Caco-2 (cell line): ENCODE results near the gene PCSK9. TPM values are rescaled to one million over a fixed set of nuclear protein-coding genes. Genes with fewer than 3 reads are reported as not detected.

Experiments used
- BruUV-seq: library from RNA; stranded (reverse); fragments of 400-500 nt; replicated peaks from 2 replicates; lab custom pipeline; 2021; lab: Mats Ljungman, UMichigan
- CTCF ChIA-PET: fragments of 300-600 bp; sonication (Branson Sonifier 250); formaldehyde crosslinking; loops from one replicate; lab custom pipeline; 2022; ENCODE audit warnings: antibody characterized with exemption; lab: Charles Lee
- POLR2A ChIA-PET: fragments of 300-600 bp; sonication (Branson Sonifier 250); formaldehyde crosslinking; loops from one replicate; lab custom pipeline; 2022; ENCODE audit warnings: antibody characterized with exemption; lab: Charles Lee
- DNase-seq, 2 experiments: peaks; one replicate each; pipeline versions ENCODE4 v3.0.0 to v3.0.0-alpha.2; 2020 to 2022
- H3K27me3 ChIP-seq: replicated peaks from 2 replicates; pipeline ENCODE4 v1.6.0; 2011; ENCODE audit warnings: low read length; ENCODE audit not compliant: control insufficient read depth, insufficient read depth
- H3K36me3 ChIP-seq: 2 replicates; pipeline ENCODE4 v1.5.1; 2011; ENCODE audit warnings: low read length; ENCODE audit not compliant: control insufficient read depth, insufficient read depth
- H3K4me1 ChIP-seq: fragments of 250-450 bp; sonication (Bioruptor Pico); 2 replicates; pipeline ENCODE4 v1.5.1; 2020; ENCODE audit warnings: mild to moderate bottlenecking
- H3K4me3 ChIP-seq: 2 replicates; pipeline ENCODE4 v1.5.1; 2011; ENCODE audit warnings: low read depth, mild to moderate bottlenecking, control low read depth, low read length
- H3K9me3 ChIP-seq: fragments of 250-450 bp; sonication (Bioruptor Pico); 2 replicates; pipeline ENCODE4 v1.5.1; 2020; ENCODE audit warnings: mild to moderate bottlenecking, moderate library complexity
- H3K27ac Mint-ChIP-seq: one replicate; pipeline ENCODE4 v1.8.0; 2022; ENCODE audit warnings: mixed read lengths; ENCODE audit not compliant: unreplicated experiment
- H3K27me3 Mint-ChIP-seq: one replicate; pipeline ENCODE4 v1.8.0; 2022; ENCODE audit warnings: mixed read lengths; ENCODE audit not compliant: insufficient read depth, unreplicated experiment
- H3K36me3 Mint-ChIP-seq: one replicate; pipeline ENCODE4 v1.8.0; 2022; ENCODE audit warnings: mild to moderate bottlenecking, mixed read lengths; ENCODE audit not compliant: insufficient read depth, unreplicated experiment
- H3K4me1 Mint-ChIP-seq: one replicate; pipeline ENCODE4 v1.8.0; 2022; ENCODE audit warnings: low read depth, mixed read lengths; ENCODE audit not compliant: unreplicated experiment
- H3K4me3 Mint-ChIP-seq: one replicate; pipeline ENCODE4 v1.8.0; 2022; ENCODE audit warnings: mild to moderate bottlenecking, moderate library complexity, mixed read lengths; ENCODE audit not compliant: unreplicated experiment
- H3K9me3 Mint-ChIP-seq: one replicate; pipeline ENCODE4 v1.8.0; 2022; ENCODE audit warnings: mixed read lengths; ENCODE audit not compliant: unreplicated experiment
- intact Hi-C: fragments of 100-400 bp; cut with micrococcal nuclease; formaldehyde crosslinking; loops from one replicate; pipeline ENCODE4 v1.10.0; 2022; ENCODE audit not compliant: unreplicated experiment
- total RNA-seq: library from RNA; stranded (reverse); gene quantifications from 2 replicates; pipeline ENCODE4 v1.2.3, GENCODE V29; 2022
- TF ChIP-seq, protein P1 (sequence below), 2 experiments: fragments of 200-600 bp in 1 of 2; IDR thresholded peaks; 1 replicate in 1 of 2; 2 replicates in 1 of 2; pipeline versions ENCODE4 v1.5.1 to v1.8.0; 2011 to 2022; ENCODE audit warnings: antibody characterized with exemption in 1 of 2, control low read depth in 1 of 2, inconsistent platforms in 1 of 2, low read depth in 1 of 2, low read length in 1 of 2, mild to moderate bottlenecking in 1 of 2, moderate library complexity in 1 of 2; ENCODE audit not compliant: insufficient read depth in 1 of 2, severe bottlenecking in 1 of 2, unreplicated experiment in 1 of 2

The PCSK9 gene
- total RNA-seq, 1 experiment from 2014 or later: 29.4 TPM

DNA sequence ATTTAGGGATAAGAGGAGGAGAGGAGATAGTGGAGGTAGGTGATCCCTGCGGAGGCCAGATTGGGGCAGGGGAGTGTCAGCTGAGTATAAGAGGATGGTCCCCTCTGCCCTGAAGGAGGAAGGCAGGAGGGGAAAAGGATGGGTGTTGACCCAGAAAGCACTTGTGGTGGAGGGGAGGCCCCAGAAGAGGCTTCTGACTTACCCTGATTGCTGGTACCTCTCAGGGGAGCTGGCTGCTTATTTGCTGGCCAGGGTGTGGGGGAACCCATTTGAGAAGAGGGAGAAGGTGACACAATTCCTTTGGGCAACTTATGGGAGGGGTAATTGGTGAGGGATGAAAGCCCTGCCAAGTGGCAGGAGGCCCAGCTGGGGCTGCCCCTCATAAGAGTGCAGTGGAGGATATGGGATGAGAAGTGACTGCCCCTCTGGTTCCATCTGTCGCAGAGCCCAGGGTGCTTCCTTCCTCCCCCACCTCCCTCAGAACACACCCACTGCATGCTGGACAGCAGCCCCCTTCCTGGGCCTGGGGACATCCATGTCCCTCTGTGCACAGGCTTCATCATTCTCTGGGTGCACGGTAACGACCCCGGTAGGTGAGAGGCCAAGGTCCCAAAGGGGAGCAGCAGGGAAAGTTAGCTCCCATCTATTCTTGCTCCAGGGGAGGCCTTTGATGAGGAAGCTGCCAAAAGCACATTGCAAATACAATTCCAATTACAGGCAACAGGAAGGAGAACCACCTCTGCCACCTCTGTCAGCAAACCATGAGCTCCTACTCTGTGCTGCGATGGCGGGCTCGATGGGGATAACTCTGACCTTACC lies 1.4 kb upstream of the PCSK9 start:
- Mint-ChIP-seq H3K4me1 (peaks cover 21% of the 10 kb centered on the region), H3K27ac (peak overlapping the region; percentile 72), H3K9me3 (no peaks in the 10 kb centered on the region), H3K4me3 (no peak overlapping the region), H3K36me3 (peaks cover 12% of the 10 kb centered on the region), H3K27me3 (no peaks in the 10 kb centered on the region)
- no peak overlapping the region for H3K4me3 ChIP-seq
- ChIA-PET CTCF (interaction anchor here (1.1 kb wide), 1 partner anchor 16 kb away, joined by 4 read pairs; no protein-coding TSS in a partner anchor), POLR2A (interaction anchor here (0.7 kb wide), 1 partner anchor 16 kb away, joined by 3 read pairs; no protein-coding TSS in a partner anchor)
- BruUV-seq: no TSS peak
- no peak for DNase-seq
- TF ChIP-seq, protein P1, sequence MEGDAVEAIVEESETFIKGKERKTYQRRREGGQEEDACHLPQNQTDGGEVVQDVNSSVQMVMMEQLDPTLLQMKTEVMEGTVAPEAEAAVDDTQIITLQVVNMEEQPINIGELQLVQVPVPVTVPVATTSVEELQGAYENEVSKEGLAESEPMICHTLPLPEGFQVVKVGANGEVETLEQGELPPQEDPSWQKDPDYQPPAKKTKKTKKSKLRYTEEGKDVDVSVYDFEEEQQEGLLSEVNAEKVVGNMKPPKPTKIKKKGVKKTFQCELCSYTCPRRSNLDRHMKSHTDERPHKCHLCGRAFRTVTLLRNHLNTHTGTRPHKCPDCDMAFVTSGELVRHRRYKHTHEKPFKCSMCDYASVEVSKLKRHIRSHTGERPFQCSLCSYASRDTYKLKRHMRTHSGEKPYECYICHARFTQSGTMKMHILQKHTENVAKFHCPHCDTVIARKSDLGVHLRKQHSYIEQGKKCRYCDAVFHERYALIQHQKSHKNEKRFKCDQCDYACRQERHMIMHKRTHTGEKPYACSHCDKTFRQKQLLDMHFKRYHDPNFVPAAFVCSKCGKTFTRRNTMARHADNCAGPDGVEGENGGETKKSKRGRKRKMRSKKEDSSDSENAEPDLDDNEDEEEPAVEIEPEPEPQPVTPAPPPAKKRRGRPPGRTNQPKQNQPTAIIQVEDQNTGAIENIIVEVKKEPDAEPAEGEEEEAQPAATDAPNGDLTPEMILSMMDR (IDR thresholded peaks at IDR 0.05; ENCODE audit: insufficient read depth in 1 of 2, low read depth in 1 of 2, low read length in 1 of 2, severe bottlenecking in 1 of 2, unreplicated experiment in 1 of 2): no peak
- intact Hi-C loops: no loop called here
- no peaks in the 10 kb centered on the region for H3K27me3 ChIP-seq
- peaks cover 9% of the 10 kb centered on the region for H3K4me1 ChIP-seq
- no peaks in the 10 kb centered on the region for H3K36me3 ChIP-seq
- no peaks in the 10 kb centered on the region for H3K9me3 ChIP-seq

- no peak overlapping the region; the same call in 1 of the 2 replicates for H3K4me3 ChIP-seq
- Mint-ChIP-seq H3K9me3 (no peaks in the 10 kb centered on the region), H3K4me3 (peak overlapping the region; percentile 95), H3K27me3 (no peaks in the 10 kb centered on the region), H3K36me3 (peaks cover 12% of the 10 kb centered on the region), H3K27ac (peak overlapping the region; percentile 72), H3K4me1 (peaks cover 15% of the 10 kb centered on the region)
- TF ChIP-seq, protein P1 (IDR thresholded peaks at IDR 0.05; ENCODE audit: insufficient read depth in 1 of 2, low read depth in 1 of 2, low read length in 1 of 2, severe bottlenecking in 1 of 2, unreplicated experiment in 1 of 2): no peak
- POLR2A ChIA-PET: interaction anchor here (0.7 kb wide), 1 partner anchor 16 kb away, joined by 3 read pairs; no protein-coding TSS in a partner anchor
- CTCF ChIA-PET: interaction anchor here (1.1 kb wide), 1 partner anchor 16 kb away, joined by 4 read pairs; no protein-coding TSS in a partner anchor
- H3K4me1 ChIP-seq: peaks cover 9% of the 10 kb centered on the region
- no peaks in the 10 kb centered on the region for H3K9me3 ChIP-seq
- BruUV-seq: no TSS peak
- intact Hi-C loops: no loop called here
- no peaks in the 10 kb centered on the region for H3K27me3 ChIP-seq
- no peak for DNase-seq
- no peaks in the 10 kb centered on the region for H3K36me3 ChIP-seq
These were observed 853 bp upstream of the PCSK9 start for GRCh38 chr1:55038552-55038838.

- intact Hi-C loops: no loop called here
- Mint-ChIP-seq H3K27ac (peak overlapping the region; percentile 72), H3K9me3 (no peaks in the 10 kb centered on the region), H3K4me3 (peak overlapping the region; percentile 95), H3K27me3 (no peaks in the 10 kb centered on the region), H3K36me3 (peaks cover 12% of the 10 kb centered on the region), H3K4me1 (peaks cover 13% of the 10 kb centered on the region)
- no TSS peak for BruUV-seq
- TF ChIP-seq, protein P1 (IDR thresholded peaks at IDR 0.05; ENCODE audit: insufficient read depth in 1 of 2, low read depth in 1 of 2, low read length in 1 of 2, severe bottlenecking in 1 of 2, unreplicated experiment in 1 of 2): no peak
- Histone ChIP-seq H3K27me3 (no peaks in the 10 kb centered on the region), H3K9me3 (no peaks in the 10 kb centered on the region), H3K4me1 (peaks cover 9% of the 10 kb centered on the region), H3K4me3 (peak overlapping the region; percentile 96), H3K36me3 (peaks cover 1% of the 10 kb centered on the region; the same call in 1 of the 2 replicates)
- CTCF ChIA-PET: interaction anchor here (1.1 kb wide), 1 partner anchor 17 kb away, joined by 4 read pairs; no protein-coding TSS in a partner anchor
- no peak for DNase-seq
- POLR2A ChIA-PET: interaction anchor here (0.7 kb wide), 1 partner anchor 17 kb away, joined by 3 read pairs; no protein-coding TSS in a partner anchor
These were observed 390 bp upstream of the PCSK9 start for GRCh38 chr1:55038974-55039341.
